ENCODE data around the gene GCHFR.

- TF ChIP-seq POLR2A (IDR thresholded peaks at IDR 0.05) (no peak), CTCF (IDR thresholded peaks at IDR 0.05) (no peak)
Observed at GRCh38 chr15:40731034-40731433, 32.8 kb upstream of the GCHFR start.
